K562 (cell line): ENCODE measurements around the gene RDH13. TPM values are rescaled to one million over a fixed set of nuclear protein-coding genes. Genes with fewer than 3 reads are reported as not detected.

Source experiments
- ATAC-seq: fragments of 200-7000 bp; cut with Tn5 transposase; 3 replicates; pipeline ENCODE4 v1.9.1; 2020; ENCODE audit warnings: moderate library complexity
- BruUV-seq: library from RNA; stranded (reverse); fragments of 400-500 nt; replicated peaks from 2 replicates; lab custom pipeline; 2021; lab: Mats Ljungman, UMichigan
- CTCF ChIA-PET: fragments of 300-600 bp; formaldehyde crosslinking; extraction: SDS; loops from one replicate; lab custom pipeline; 2021; ENCODE audit warnings: low intra/inter-chr PET ratio; lab: Yijun Ruan, JAX
- POLR2A ChIA-PET: fragments of 300-600, 350-650 bp; sonication (Branson Sonifier 250); formaldehyde crosslinking; extraction: SDS; loops from one replicate; lab custom pipeline; 2021; ENCODE audit warnings: antibody characterized with exemption, inconsistent platforms; lab: Yijun Ruan, JAX
- DNase-seq, 4 experiments: peaks; one replicate each; pipeline versions ENCODE4 v3.0.0 to v3.0.0-alpha.2; 2011 to 2018; ENCODE audit warnings: low spot score in 3 of 4, mixed read lengths in 3 of 4; ENCODE audit errors: extremely low read depth in 1 of 4
- FAIRE-seq: peaks from 2 replicates; lab custom pipeline; 2011; peaks lifted over from hg19 to GRCh38; lab: Jason Lieb, UNC
- H2AFZ ChIP-seq: 2 replicates; pipeline ENCODE4 v1.6.0; 2011; ENCODE audit warnings: low read depth, low read length, control low read depth, inconsistent platforms
- H3K27ac ChIP-seq: fragments of 200-600 bp; 3 replicates; pipeline ENCODE4 v1.8.0; 2011; ENCODE audit warnings: low read depth, mild to moderate bottlenecking, control low read depth, inconsistent platforms, low read length, moderate library complexity, mixed read lengths; ENCODE audit errors: extremely low read depth
- H3K27me3 ChIP-seq, 2 experiments: fragments of 300-600 bp in 1 of 2; 2 replicates in 1 of 2; 3 replicates in 1 of 2; pipeline versions ENCODE4 v1.6.0 to v1.8.0; 2011; ENCODE audit warnings: inconsistent platforms in 2 of 2, low read length in 2 of 2, mild to moderate bottlenecking in 1 of 2, mixed read lengths in 1 of 2, moderate library complexity in 1 of 2; ENCODE audit not compliant: control insufficient read depth in 2 of 2, insufficient read depth in 2 of 2
- H3K36me3 ChIP-seq: fragments of 300-600 bp; 3 replicates; pipeline ENCODE4 v1.8.0; 2011; ENCODE audit warnings: mild to moderate bottlenecking, low read length, inconsistent platforms; ENCODE audit not compliant: control insufficient read depth, insufficient read depth
- H3K4me1 ChIP-seq, 2 experiments: fragments of 200-600 bp in 1 of 2; replicated peaks in 1 of 2; 2 replicates in 1 of 2; 3 replicates in 1 of 2; pipeline versions ENCODE4 v1.5.1 to v1.8.0; 2011; ENCODE audit warnings: inconsistent platforms in 2 of 2, low read length in 2 of 2, mild to moderate bottlenecking in 1 of 2, mixed read lengths in 1 of 2, moderate library complexity in 1 of 2; ENCODE audit not compliant: control insufficient read depth in 2 of 2, insufficient read depth in 2 of 2
- H3K4me2 ChIP-seq: 2 replicates; pipeline ENCODE4 v1.6.1; 2011; ENCODE audit warnings: low read length, control low read depth, inconsistent platforms, mixed read lengths; ENCODE audit not compliant: insufficient read depth
- H3K4me3 ChIP-seq: fragments of 200-600 bp; sonication (generic), shearing (Covaris generic); 2 replicates; pipeline ENCODE4 v1.5.1; 2016; ENCODE audit warnings: control low read depth, inconsistent platforms
- H3K79me2 ChIP-seq: fragments of 200-600 bp; 3 replicates; pipeline ENCODE4 v1.8.0; 2011; ENCODE audit warnings: low read length, inconsistent platforms; ENCODE audit not compliant: control insufficient read depth, insufficient read depth
- H3K9ac ChIP-seq, 2 experiments: 2 replicates each; pipeline versions ENCODE4 v1.6.0 to v1.6.1; 2011; ENCODE audit warnings: low read depth in 2 of 2, low read length in 2 of 2, control low read depth in 1 of 2, inconsistent platforms in 1 of 2, mild to moderate bottlenecking in 1 of 2, mixed read lengths in 1 of 2; ENCODE audit not compliant: insufficient read depth in 1 of 2
- H3K9me1 ChIP-seq: one replicate; pipeline ENCODE4 v1.6.0; 2011; ENCODE audit warnings: inconsistent platforms, mild to moderate bottlenecking, low read length, moderate library complexity; ENCODE audit not compliant: control insufficient read depth, insufficient read depth
- H3K9me3 ChIP-seq: replicated peaks from 2 replicates; pipeline ENCODE4 v1.5.1; 2011; ENCODE audit warnings: low read depth, low read length, inconsistent platforms; ENCODE audit not compliant: control insufficient read depth, insufficient read depth
- H4K20me1 ChIP-seq: replicated peaks from 2 replicates; pipeline ENCODE4 v1.6.1; 2011; ENCODE audit warnings: low read length, inconsistent platforms, mixed read lengths; ENCODE audit not compliant: control insufficient read depth, insufficient read depth
- GATAD2B ChIP-seq: fragments of 450-650 bp; IDR thresholded peaks from 2 replicates; pipeline ENCODE4 v1.6.1; 2017; ENCODE audit warnings: mild to moderate bottlenecking, borderline replicate concordance
- KAT8 ChIP-seq: fragments of 450-650 bp; IDR thresholded peaks from 2 replicates; pipeline ENCODE4 v1.6.1; 2016; ENCODE audit warnings: low read depth, mild to moderate bottlenecking
- MAFG ChIP-seq: fragments of 450-650 bp; conservative IDR thresholded peaks from 2 replicates; pipeline ENCODE4 v1.6.1; 2016; ENCODE audit warnings: missing genetic modification characterization, missing compliant biosample characterization
- NFE2 ChIP-seq: IDR thresholded peaks from 2 replicates; pipeline ENCODE4 v1.6.1; 2014; ENCODE audit warnings: antibody characterized with exemption, low read depth
- NFRKB ChIP-seq: fragments of 450-650 bp; IDR thresholded peaks from 2 replicates; pipeline ENCODE4 v1.6.1; 2016; ENCODE audit warnings: low read depth
- NR1H2 ChIP-seq: sonication (generic); formaldehyde crosslinking; IDR thresholded peaks from 2 replicates; pipeline ENCODE4 v1.4.0; 2020; ENCODE audit warnings: mild to moderate bottlenecking, missing genetic modification reagents
- POLR2B ChIP-seq: fragments of 450-650 bp; IDR thresholded peaks from 2 replicates; pipeline ENCODE4 v1.6.1; 2018; ENCODE audit warnings: low read depth; ENCODE audit not compliant: partially characterized antibody
- POLR2G ChIP-seq: fragments of 200-400 bp; formaldehyde crosslinking; IDR thresholded peaks from 2 replicates; pipeline ENCODE4 v1.6.1; 2017; ENCODE audit warnings: low read depth, mild to moderate bottlenecking, antibody characterized with exemption, low read length, moderate library complexity
- SP2 ChIP-seq: IDR thresholded peaks from 2 replicates; pipeline ENCODE4 v1.6.1; 2011; ENCODE audit warnings: mild to moderate bottlenecking, low read depth, low read length, moderate library complexity; ENCODE audit not compliant: poor library complexity, severe bottlenecking; ENCODE audit errors: extremely low read depth
- SREBF2 ChIP-seq: sonication (generic); formaldehyde crosslinking; IDR thresholded peaks from 2 replicates; pipeline ENCODE4 v1.4.0; 2020; ENCODE audit warnings: mild to moderate bottlenecking, missing genetic modification reagents
- U2AF2 ChIP-seq: fragments of 200-400 bp; formaldehyde crosslinking; optimal IDR thresholded peaks from 2 replicates; pipeline ENCODE3; 2017; ENCODE audit warnings: low read depth, mild to moderate bottlenecking, low read length
- ZNF175 ChIP-seq: fragments of 200-800 bp; sonication (Bioruptor generic); IDR thresholded peaks from 2 replicates; pipeline ENCODE4 v1.6.1; 2016; ENCODE audit warnings: low read depth, mild to moderate bottlenecking, missing genetic modification characterization, missing compliant biosample characterization
- ZNF644 ChIP-seq: fragments of 200-800 bp; sonication (Bioruptor generic); IDR thresholded peaks from 2 replicates; pipeline ENCODE4 v1.6.1; 2016; ENCODE audit warnings: low read depth, missing genetic modification characterization, missing compliant biosample characterization
- ZNF785 ChIP-seq: fragments of 250-450 bp; sonication (Bioruptor Pico); IDR thresholded peaks from 2 replicates; pipeline ENCODE4 v1.4.0; 2020; ENCODE audit warnings: mild to moderate bottlenecking
- ZZZ3 ChIP-seq: fragments of 450-650 bp; IDR thresholded peaks from 2 replicates; pipeline ENCODE4 v1.6.1; 2016; ENCODE audit warnings: antibody characterized with exemption, mild to moderate bottlenecking, moderate library complexity
- WGBS: fragments of 100-300 bp; shearing (Covaris generic); methylation state at CpG from one replicate; pipeline ENCODE4 v1.1.6; 2016; ENCODE audit warnings: low coverage, mixed read lengths; ENCODE audit not compliant: insufficient coverage; ENCODE audit errors: missing lambda C conversion rate; 5-methylcytosine and 5-hydroxymethylcytosine counted together
- in situ Hi-C: fragments of 300-500 bp; cut with MboI; formaldehyde crosslinking; loops from 4 replicates; pipeline ENCODE4 v1.15.0; 2018; ENCODE audit warnings: inconsistent platforms, mixed read lengths
- intact Hi-C: fragments of 100-400 bp; cut with micrococcal nuclease; formaldehyde crosslinking; loops from 2 replicates; pipeline ENCODE4 v1.14.2; 2022
- polyA plus RNA-seq, 8 experiments: library from polyadenylated mRNA; depleted of rRNA in 4 of 8; stranded (reverse) in 5 of 8; unstranded in 3 of 8; fragments of >200 nt; fragmentation: Nextera tagmentation in 2 of 8; fragmentation: Illumina TruSeq in 1 of 8; extraction: Ambion mirVana in 2 of 8; extraction: Trizol in 1 of 8; gene quantifications; 2 replicates each; pipeline versions ENCODE4 v1.2.1 to v1.2.3, GENCODE V29; 2011 to 2014; ENCODE audit warnings: inconsistent platforms in 1 of 8, missing spikeins in 1 of 8
- total RNA-seq, 7 experiments: library from RNA; depleted of rRNA in 6 of 7; stranded (reverse); fragments of >200 nt in 6 of 7; fragmentation: Illumina TruSeq in 2 of 7; extraction: Trizol in 2 of 7; gene quantifications; 2 replicates each; pipeline versions ENCODE4 v1.2.1 to v1.2.3, GENCODE V29; 2011 to 2021; ENCODE audit warnings: low replicate concordance in 1 of 7
- TF ChIP-seq, protein P1 (sequence below): fragments of 450-650 bp; IDR thresholded peaks from 2 replicates; pipeline ENCODE4 v1.7.1; 2018; ENCODE audit warnings: mild to moderate bottlenecking, low read depth; ENCODE audit not compliant: partially characterized antibody

Gene RDH13
- total and polyA plus RNA-seq, 9 of the 15 experiments (the other 6 are each of a cell fraction or from before 2014, with no cell fraction given), result 7.5 to 70.3 (median 39.5) TPM

DNA sequence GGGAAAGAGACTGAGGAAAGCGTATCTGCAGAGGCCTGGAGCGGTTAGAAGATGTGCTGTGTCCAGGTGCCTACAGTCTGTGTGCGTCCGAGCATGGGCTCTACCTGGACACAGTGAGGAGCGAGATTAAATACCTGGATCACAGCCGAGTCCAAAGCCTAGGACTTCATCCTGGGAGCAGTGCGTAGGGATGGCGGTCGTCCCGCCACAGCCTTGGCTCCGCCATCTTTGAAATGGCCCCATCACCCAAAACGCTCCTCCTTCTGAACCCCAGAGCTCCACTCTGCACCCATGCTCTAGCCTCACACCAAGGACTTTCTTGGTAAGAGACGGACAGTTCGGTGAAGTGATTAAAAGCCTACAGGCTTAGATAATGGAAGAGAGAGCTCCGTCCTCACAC is 44.7 kb downstream of the RDH13 start (continued):
- TF ChIP-seq ZNF785 (CRISPR knock-in tag), result no peak
- TF ChIP-seq POLR2G, result peak; percentile 52

DNA sequence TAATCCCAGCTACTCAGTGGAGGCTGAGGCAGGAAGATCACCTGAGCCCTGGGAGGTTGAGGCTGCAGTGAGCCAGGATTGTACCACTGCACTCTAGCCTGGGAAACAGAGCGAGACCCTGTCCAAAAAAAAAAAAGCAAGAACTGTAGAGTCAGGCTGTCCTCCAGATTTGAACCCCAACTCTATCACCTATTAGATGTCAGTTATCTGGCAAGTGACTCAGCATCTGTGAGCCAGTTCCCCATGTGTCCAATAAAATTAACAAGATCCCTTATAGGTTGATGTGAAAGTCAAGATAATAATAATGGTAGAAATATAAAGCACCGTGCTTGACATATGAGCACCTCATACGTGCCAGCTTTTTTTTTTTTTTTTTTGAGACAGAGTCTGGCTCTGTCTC is 46.9 kb downstream of the RDH13 start:
- DNase-seq (no peak), FAIRE-seq (no peak), ATAC-seq (no peak)
- in situ Hi-C loops, result no loop called here
- Histone ChIP-seq H3K79me2 (peaks cover 76% of the 10 kb centered on the region), H3K4me1 (peaks cover 10 to 17% of the 10 kb centered on the region in 2 experiments; a peak in 4 of 5 replicates), H3K9me3 (0 out of 2 replicates have a peak, but pooled peaks cover 2% of the 10 kb centered on the region), H3K4me2 (no peak overlapping the region), H2AFZ (no peak overlapping the region), H3K27me3 (no peaks in the 10 kb centered on the region), H4K20me1 (peaks cover 17% of the 10 kb centered on the region), H3K36me3 (peaks cover 41% of the 10 kb centered on the region; the same call in 2 of the 3 replicates), H3K9me1 (peaks cover 7% of the 10 kb centered on the region), H3K9ac (no peak overlapping the region), H3K27ac (no peak overlapping the region), H3K4me3 (no peak overlapping the region)
- intact Hi-C loops, result no loop called here
- CTCF ChIA-PET, result no interaction called here
- POLR2A ChIA-PET, result interaction anchor here (0.6 kb wide), 1 partner anchor 30 kb away, joined by 3 read pairs; no protein-coding TSS in a partner anchor
- 80% methylated on average over 3 of the region's 3 CpGs for WGBS
- BruUV-seq, result no TSS peak
- TF ChIP-seq POLR2B, result peak; percentile 9
- no peak for TF ChIP-seq NR1H2
- TF ChIP-seq ZNF175 (CRISPR knock-in tag), result no peak
- TF ChIP-seq NFE2, result peak; percentile 63
- no peak for TF ChIP-seq NFRKB
- no peak for TF ChIP-seq SP2
- 0 out of 2 replicates have a peak, but pooled peaks have one; percentile 28 for TF ChIP-seq MAFG (tag)
- TF ChIP-seq, protein P1, sequence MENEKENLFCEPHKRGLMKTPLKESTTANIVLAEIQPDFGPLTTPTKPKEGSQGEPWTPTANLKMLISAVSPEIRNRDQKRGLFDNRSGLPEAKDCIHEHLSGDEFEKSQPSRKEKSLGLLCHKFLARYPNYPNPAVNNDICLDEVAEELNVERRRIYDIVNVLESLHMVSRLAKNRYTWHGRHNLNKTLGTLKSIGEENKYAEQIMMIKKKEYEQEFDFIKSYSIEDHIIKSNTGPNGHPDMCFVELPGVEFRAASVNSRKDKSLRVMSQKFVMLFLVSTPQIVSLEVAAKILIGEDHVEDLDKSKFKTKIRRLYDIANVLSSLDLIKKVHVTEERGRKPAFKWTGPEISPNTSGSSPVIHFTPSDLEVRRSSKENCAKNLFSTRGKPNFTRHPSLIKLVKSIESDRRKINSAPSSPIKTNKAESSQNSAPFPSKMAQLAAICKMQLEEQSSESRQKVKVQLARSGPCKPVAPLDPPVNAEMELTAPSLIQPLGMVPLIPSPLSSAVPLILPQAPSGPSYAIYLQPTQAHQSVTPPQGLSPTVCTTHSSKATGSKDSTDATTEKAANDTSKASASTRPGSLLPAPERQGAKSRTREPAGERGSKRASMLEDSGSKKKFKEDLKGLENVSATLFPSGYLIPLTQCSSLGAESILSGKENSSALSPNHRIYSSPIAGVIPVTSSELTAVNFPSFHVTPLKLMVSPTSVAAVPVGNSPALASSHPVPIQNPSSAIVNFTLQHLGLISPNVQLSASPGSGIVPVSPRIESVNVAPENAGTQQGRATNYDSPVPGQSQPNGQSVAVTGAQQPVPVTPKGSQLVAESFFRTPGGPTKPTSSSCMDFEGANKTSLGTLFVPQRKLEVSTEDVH, result no peak
- no peak for TF ChIP-seq ZNF644
- TF ChIP-seq SREBF2 (CRISPR knock-in tag), result no peak
- TF ChIP-seq GATAD2B, result no peak
- TF ChIP-seq KAT8, result no peak
- TF ChIP-seq ZZZ3, result no peak
- no peak for TF ChIP-seq U2AF2
